Measurements from ENCODE around the gene CAPZA2.
"Not testable (repeated sequence)": the region's sequence is repeated elsewhere in the genome, so short reads cannot be mapped to it uniquely, and the experiment has no call there.

CAPZA2 gene

DNA sequence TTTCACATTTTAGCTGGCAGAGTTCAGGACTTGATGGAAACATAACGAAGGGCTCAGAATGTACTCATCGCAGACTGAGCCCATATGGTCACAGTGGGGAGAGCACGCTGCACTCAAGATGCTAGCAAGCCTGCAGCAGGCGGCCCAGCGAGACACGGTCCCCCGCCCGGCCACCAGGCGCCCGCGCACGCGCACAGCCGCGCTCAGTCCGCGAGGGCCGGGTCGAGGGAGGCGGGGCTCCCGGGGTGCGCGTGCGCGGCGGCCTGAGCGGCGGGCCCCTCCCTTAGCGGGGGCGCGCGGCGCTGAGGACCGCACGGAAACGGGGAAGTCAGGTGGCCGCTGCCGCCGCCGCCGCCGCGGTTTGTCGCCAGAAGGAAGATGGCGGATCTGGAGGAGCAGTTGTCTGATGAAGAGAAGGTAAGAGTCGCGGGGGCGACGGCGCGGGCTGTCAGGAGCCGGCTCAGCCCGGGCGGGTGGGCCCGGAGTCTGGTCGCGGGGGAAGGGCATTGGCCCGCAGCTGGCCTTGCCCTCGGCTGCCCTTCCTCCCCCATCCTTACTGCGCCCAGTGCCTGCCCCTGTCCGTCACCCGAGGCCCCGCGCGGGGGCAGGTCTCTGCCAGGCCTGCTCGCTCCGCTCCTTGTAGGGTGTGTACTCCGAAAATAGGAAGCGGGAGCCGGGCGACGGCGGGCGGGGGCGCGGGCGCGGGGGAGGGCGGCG is at the start of gene CAPZA2:
TSS of gene CAPZA2 (plus strand) at position 354 of the 717 bp plus-strand sequence. CDS start at position 379, 25 bp downstream.
- peak; percentile 95 for DNase-seq

DNA sequence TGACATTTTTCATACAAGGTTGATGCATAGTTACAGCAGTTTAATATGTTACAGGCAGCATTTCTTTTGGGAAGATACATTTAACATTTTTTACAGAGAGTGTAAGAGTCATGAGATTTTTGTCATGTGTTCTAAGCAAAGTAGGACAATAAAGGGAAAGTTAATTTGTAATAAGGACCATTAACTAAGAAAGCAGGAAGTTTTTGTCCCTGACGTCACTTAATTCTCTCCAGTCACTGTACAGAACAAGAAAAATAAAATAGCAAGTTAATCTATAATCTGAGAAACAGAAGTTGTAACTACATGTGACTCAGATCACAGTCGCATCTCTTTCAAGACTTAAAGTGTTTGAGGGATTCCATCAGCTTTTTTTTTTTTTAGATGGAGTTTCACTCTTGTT is 49.5 kb upstream of the CAPZA2 start:
- DNase-seq, result no peak

DNA sequence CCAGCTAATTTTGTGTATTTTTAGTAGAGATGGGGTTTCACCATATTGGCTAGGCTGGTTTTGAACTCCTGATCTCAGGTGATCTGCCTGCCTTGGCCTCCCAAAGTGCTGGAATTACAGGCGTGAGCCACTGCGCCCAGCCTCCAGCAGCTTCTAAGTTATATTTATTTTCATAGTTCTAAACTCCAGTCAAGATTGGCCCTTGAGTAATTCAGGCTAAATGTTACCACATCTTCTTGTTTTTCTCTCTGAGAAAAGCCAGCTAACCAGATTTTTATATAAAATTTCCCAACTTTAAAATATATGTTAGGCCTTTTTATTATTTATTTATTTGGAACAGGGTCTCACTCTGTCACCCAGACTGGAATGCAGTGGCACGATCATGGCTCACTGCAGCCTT is 49.0 kb upstream of the CAPZA2 start:
- DNase-seq, result not testable (repeated sequence)

DNA sequence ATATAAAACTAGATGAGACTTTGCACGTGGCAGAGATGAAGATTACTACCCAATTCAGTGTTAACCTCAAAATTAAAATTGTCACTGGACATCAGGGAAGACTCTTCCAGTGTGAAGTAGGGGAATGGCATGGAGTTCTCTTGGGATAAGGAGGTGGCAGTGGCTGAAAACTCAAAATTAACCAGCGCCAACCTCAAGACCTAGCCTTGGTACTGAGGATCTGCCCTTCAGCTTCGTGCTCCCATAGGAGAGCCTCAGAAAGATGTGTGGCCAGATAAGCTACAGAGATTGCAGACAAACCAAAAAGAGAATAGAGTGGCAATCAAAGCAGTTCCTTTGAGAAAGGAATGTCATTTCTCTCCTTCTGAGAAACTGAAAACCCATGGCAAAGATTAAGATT is 47.3 kb upstream of the CAPZA2 start:
- no peak for DNase-seq

DNA sequence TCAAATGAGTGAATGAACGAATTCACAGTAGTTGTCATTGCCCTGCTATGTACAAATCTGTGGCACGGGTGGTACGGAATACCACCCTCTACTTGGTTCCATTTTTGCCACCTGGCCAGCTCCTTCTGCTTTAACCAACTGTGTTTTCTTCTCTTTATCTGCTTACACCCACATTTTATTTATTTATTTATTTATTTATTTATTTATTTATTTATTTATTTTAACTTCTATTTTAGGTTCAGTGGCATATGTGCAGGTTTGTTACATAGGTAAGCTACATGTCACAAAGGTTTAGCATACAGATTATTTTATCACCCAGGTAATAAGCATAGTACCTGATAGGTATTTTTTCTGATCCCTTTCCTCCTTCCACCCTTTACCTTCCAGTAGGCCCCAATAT is 42.2 kb upstream of the CAPZA2 start:
- DNase-seq, result no peak

DNA sequence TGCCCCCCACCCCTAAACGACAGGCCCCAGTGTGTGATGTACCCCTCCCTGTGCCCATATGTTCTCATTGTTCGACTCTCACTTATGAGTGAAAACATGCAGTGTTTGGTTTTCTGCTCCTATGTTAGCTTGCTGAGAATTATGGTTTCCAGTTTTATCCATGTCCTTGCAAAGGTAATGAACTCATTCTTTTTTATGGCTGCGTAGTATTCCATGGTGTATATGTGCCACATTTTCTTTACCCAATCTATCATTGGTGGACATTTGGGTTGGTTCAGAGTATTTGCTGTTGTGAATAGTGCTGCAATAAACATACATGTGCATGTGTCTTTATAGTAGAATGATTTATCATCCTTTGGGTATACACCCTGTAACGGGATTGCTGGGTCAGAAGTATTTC is 40.7 kb upstream of the CAPZA2 start:
- not testable (repeated sequence) for DNase-seq

DNA sequence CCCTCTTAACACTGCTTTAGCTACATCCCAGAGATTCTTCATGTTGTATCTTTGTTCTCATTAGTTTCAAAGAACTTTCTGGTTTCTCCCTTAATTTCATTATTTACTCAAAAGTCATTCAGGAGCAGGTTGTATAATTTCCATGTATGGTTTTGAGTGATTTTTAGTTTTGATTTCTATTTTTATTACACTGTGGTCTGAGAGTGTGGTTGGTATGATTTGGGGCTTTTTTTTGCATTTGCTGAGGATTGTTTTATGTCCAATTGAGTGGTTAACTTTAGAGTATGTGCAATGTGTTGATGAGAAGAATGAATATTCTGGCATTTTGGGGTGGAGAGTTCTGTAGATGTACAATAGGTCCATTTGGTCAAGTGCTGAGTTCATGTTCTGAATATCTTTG is 37.9 kb upstream of the CAPZA2 start:
- DNase-seq, result no peak

DNA sequence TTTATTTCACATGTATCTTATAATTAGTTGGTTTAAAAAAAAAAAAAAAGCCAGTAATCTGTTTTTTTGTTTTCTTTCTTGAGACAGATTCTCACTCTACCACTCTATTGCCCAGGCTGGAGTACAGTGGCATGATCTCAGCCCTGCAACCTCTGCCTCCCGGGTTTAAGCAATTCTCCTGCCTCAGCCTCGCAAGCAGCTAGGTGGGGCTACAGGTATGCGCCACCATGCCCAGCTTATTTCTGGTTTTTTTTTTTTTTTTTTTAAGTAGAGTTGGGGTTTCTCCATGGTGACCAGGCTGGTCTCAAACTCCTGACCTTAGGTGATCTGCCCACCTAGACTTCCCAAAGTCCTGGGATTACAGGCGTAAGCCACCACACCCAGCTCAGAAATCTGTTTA is 34.1 kb upstream of the CAPZA2 start:
- no peak for DNase-seq

DNA sequence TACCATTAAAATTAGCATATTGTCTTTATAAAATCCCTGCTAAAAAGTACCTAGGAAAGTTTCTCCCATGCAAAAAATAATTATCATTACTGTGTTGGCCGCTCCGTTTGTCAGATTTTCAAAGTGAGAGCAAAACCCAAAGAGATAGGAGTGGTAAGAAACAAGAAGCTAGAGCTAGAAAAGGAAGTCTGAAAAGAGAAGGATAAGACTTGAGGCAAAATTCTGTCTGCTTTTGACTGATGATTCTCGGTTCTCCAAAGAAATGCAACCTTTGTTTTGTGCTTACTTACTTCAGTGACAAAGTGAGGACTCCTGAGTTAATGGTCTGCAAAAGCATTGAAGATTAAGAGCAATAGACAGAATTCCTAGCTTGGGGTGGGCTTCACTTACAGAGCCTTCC is 33.3 kb upstream of the CAPZA2 start:
- DNase-seq, result no peak

DNA sequence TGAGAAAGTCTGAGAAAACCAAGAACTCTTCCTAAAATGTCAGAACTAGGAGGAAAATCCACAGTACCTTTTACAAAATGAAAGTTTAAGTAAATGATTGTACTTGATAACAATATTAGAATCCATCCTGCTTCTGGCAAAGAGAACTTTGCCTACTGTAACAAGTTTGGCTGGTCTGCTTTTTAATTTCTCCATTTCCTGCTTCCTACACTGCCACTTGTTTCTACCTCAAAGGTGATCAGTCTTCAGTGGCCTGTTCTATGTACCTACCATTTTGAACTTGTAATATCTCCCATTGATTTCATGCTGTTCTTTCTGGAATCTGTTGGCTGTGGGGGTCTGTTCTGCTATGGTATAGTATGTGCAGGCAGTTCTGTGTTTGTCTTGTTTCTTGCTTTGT is 32.9 kb upstream of the CAPZA2 start:
- no peak for DNase-seq

DNA sequence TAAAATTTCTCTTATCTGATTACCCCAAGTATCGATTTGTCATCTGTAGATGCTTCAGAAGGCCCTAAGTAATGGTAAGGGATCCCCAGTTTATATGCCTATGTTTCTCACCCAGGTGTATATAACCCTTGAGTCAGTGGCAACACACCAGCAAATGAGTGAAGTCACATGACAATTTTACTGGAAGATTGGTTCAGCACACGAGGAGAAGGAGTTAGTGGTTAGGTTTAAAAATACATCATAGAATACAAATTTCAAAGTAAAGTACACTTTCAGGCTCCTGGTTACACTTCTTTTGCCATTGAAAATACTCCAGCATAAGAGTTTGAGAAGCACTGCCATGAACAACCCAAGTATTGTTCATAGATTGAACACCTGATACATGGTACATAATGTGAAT is 29.7 kb upstream of the CAPZA2 start:
- no peak for DNase-seq

DNA sequence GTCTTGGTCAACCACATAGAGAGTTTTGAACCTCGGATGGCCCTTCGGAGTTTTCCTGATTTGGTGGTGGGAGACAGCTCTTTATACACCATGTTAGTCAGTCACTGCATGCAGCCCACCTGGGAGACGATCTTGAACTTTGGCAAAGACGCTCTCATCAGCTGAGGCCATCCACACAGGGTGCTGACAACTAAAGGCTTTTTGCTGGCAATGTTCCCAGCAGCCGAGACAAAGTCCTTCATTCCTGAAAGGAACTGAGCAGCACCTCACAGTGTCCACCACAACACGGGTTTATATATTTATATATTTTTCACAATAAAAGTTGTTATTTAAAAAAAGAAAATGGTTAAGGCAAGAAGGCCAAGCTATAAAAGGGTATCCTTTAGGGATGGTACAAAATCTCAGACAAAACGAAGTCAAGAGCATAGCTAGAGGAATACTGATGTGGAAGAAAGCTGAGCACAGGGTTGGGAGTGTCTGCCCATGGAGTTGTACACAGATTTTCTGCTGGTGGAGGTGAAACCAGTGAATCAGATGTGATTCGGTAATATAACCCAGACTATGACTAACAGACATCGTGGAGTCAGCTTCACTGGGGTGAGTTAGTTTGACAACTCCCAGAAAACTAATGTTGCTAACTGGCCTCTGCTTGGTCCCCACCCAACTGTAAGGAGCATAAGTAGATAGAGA is 27.4 kb upstream of the CAPZA2 start:
- DNase-seq, result no peak

DNA sequence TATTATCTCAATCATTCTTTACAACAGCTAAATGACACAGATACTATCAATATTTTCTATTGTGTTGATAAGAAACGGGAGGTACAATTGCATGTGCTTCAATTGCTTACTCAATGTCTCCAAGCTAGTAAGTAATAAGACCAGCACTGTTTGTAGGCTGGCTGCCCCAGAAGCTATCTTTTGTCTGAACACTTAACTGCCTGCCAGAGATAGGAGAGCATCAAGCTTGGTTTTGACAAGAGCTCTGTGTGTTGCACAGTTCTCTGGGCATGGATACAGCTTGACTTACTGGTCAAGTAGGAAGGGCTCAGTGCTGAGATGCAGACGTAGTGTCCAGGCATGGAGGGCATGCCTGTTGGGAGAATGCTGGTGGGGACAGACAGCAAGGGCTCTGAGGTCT is 26.3 kb upstream of the CAPZA2 start:
- DNase-seq, result no peak

DNA sequence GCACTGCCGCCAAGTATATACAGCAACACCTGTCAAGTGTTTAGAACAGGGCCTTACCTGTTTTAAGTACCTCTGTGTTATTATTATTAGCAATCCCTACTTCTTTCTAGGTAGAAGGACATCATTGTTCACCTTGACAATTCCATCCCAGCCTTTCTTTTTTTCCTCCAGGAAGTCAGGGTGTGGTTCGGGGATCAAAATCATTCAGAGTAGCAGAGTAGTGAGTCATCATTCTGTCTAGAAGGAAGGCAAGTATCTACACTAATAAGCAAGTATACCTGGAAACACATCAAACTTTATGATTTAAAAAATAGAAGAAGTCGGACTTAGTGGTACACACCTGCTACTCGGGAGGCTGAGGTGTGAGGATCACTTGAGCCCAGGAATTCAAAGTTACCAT is 25.5 kb upstream of the CAPZA2 start:
- no peak for DNase-seq

DNA sequence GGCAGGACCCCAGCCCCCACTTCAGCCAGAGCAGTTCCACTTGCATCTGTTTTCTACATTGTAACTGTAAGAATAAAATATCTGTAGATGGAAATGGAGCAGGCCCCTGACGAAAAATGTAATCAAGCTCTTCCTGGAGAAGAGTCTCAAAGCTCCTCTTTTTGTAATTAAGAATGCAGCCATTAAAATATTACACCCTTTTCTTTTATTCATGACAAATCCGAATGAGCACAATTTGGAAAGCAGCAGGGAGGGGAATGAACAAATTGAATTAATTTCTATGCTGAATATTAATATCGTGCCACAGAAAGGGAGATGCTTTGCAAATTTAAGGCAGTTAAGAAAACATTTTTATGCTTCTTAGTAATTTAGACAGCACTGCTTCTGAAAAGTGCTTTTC is 24.8 kb upstream of the CAPZA2 start:
- DNase-seq, result no peak

DNA sequence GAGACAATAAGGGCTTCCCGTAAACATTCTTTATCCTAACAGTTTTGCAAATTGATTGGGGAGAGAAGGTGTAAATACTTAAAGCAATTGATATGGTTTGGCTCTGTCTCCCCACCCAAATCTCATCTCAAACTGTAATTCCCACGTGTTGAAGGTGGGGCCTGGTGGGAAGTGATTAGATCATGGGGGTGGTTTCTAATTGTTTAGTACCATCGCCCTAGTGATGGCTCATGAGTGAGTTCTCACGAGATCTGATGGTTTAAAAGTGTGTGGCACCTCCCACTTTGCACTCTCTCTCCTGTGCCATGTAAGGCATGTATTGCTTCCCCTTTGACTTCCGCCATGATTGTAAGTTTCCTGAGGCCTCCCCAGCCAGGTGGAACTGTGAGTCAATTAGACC is 22.1 kb upstream of the CAPZA2 start:
- no peak for DNase-seq

DNA sequence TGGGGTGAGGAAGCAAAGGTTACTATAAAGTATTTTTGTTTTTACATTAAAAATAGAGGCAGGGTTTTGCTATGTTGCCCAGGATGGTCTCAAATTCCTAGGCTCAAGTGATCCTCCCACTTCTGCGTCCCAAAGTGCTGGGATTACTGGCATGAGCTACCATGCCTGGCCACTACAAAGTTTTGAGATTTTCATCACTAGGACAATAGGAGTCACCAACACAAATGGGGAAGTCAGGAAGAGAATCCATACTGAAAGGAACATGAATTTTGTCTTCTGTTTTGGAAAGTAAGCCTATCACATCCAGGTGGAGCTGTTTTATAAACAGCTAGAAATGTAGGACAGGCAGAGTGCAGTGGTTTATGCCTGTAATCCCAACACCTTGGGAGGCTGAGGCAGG is 20.0 kb upstream of the CAPZA2 start:
- DNase-seq, result no peak

DNA sequence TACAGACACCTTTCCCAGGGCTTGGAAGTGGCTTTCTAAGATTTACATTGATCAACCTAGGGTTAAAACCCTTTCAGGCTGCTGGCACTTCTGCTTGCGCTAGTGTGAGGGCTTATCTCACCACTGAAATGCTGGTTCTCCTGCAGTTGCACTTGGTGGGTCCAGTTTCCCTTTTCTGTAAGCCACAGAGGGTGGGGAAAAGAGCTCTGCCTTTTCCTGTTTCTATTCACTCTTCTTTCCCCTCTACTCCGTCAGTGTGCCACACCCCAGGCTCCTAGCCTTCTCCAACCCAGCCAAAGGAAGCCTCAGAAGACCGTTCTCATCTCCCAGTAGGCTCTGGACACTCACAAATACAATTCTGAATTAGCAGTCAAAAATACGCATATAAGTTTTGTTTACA is 19.0 kb upstream of the CAPZA2 start:
- DNase-seq, result no peak

DNA sequence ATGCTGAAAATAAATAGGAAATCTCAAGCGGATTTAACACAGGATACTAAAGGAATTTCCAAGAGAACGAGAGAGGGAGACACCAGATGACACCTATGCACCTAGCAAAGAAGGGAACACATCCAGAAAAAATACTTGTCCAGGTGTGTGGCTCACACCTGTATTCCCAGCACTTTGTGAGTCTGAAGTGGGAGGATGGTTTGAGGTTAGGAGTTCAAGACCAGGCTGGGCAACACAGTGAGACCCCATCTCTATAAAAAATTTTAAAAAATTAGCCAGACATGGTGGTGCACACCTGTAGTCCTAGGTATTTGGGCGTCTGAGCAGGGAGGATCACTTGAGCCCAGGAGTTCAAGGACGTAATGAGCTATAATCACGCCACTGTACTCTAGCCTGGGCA is 11.2 kb upstream of the CAPZA2 start:
- no peak for DNase-seq

DNA sequence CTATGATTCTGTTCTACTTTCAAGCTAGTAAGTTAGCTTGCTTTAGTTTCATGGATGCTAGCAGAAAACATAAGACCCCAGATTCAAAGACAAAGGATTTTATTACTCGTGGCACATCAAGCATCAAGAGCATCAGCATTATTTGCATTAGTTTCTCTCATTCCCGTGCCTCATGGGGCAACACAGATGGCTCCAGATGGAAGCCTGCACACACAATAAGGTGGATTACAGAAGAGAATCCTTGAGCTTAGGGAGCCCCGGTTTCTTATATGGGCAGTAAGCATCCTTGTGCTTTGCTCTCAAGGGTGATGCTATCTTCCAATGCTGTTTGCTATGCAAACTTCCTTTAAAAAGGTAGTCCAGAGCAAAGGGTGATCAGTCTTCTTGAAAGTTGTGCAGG is 10.7 kb upstream of the CAPZA2 start:
- no peak for DNase-seq

DNA sequence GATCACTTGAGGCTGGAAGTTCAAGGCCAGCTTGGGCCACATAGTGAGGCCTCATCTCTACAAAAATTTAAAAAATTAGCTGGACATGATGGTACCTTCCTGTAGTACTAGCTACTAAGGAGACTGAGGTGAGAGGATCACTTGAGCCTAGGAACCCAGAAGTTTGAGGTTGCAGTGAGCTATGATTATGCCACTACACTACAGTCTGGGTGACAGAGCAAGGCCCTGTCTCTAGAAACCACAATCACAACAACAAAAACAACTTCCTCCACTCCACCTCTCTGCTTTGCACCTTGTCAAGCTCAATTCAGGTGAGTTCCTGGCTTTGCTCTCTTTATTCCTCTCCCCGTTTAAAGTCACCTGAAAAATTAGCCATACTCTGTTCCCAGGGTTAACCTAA is 8.3 kb upstream of the CAPZA2 start:
- no peak for DNase-seq

DNA sequence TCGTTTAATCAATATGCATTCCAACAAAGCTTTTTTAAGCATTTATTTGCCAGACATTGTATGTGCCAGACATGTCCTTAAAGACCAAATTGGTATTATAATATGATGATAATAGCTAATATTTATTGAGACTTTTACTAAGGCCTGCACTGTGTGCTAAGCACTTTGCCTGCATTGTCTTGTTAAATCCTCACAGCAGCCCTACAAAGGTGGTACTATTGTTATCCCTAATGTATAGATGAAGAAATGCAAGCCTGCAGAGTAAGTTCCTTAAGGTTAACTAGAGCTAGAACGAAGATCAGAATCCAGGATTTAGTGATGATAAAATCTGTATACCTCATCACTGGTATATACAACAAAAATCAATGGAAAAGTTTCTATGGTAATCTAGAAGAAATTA is 5.3 kb upstream of the CAPZA2 start:
- no peak for DNase-seq

DNA sequence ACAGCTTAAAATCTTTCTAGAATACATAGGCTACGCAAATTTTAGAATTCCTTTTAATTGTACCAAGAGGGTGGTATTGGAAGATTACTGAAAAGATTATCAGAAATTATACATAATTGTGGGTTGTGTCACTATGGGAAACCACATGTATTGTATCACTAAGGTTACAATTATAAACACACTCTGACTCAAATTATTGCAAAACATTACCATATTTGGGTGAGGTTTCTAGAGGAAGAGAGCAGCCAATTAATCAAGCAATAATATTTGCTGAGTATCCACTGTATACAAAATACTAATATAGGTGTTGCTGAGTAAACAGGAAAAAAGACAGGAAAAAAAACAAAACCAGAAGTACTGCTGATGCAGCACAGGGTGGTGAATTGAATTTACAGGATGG is 3.1 kb upstream of the CAPZA2 start:
- DNase-seq, result no peak

DNA sequence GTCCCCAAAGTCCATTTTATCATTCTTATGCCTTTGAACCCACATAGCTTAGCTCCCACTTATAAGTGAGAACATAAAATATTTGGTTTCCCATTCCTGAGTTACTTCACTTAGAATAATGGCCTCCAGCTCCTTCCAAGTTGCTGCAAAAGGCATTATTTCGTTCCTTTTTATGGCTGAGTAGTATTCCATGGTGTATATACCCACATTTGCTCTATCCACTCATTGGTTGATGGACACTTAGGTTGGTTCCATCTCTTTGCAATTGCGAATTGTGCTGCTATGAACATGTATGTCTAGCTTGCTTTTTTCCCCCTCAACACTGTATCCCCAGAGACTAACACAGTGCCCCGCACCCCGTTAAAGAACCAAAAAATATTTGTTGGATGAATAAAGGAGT is 670 bp upstream of the CAPZA2 start:
- DNase-seq, result no peak
